KMS-11 (cell line): Measurements from ENCODE around the gene LOXL3.
A peak's percentile ranks its signal among the peaks of the same experiment; 100 is the strongest.

Experiments used
- H2AFZ ChIP-seq: fragments of 200-600 bp; sonication (generic); 2 replicates; pipeline ENCODE4 v1.6.1; 2016; ENCODE audit warnings: antibody characterized with exemption, mixed run types, low read depth
- H3K27ac ChIP-seq: fragments of 200-600 bp; sonication (generic); 2 replicates; pipeline ENCODE4 v1.6.1; 2016; ENCODE audit warnings: mild to moderate bottlenecking, mixed run types
- H3K27me3 ChIP-seq: fragments of 200-600 bp; sonication (generic); 2 replicates; pipeline ENCODE4 v1.6.1; 2017; ENCODE audit warnings: mild to moderate bottlenecking, low read depth, mixed run types, moderate library complexity; ENCODE audit not compliant: insufficient read depth
- H3K36me3 ChIP-seq: fragments of 200-600 bp; sonication (generic); 2 replicates; pipeline ENCODE4 v1.6.1; 2017; ENCODE audit warnings: mild to moderate bottlenecking, mixed run types; ENCODE audit not compliant: insufficient read depth
- H3K4me1 ChIP-seq: fragments of 200-600 bp; sonication (generic); 2 replicates; pipeline ENCODE4 v1.6.1; 2016; ENCODE audit warnings: mild to moderate bottlenecking, low read depth, mixed run types; ENCODE audit not compliant: poor library complexity, severe bottlenecking
- H3K4me2 ChIP-seq: fragments of 200-600 bp; sonication (generic); 2 replicates; pipeline ENCODE4 v1.7.0; 2016; ENCODE audit warnings: mild to moderate bottlenecking, mixed run types
- H3K4me3 ChIP-seq: fragments of 200-600 bp; sonication (generic); IDR thresholded peaks from 2 replicates; pipeline ENCODE4 v1.6.1; 2017; ENCODE audit warnings: low read depth, low read length, mixed read lengths; ENCODE audit not compliant: insufficient read depth
- H3K79me2 ChIP-seq: fragments of 200-600 bp; sonication (generic); 2 replicates; pipeline ENCODE4 v1.6.1; 2016; ENCODE audit warnings: low read depth, mixed run types; ENCODE audit not compliant: insufficient read depth
- H3K9ac ChIP-seq: fragments of 200-600 bp; sonication (generic); 2 replicates; pipeline ENCODE4 v1.6.1; 2016; ENCODE audit warnings: mild to moderate bottlenecking, mixed run types
- H4K20me1 ChIP-seq: fragments of 200-600 bp; sonication (generic); 2 replicates; pipeline ENCODE4 v1.6.1; 2016; ENCODE audit warnings: mild to moderate bottlenecking, mixed run types; ENCODE audit not compliant: insufficient read depth
- TF ChIP-seq, protein P1 (sequence below): fragments of 200-600 bp; sonication (generic); conservative IDR thresholded peaks from 2 replicates; pipeline ENCODE4 v1.6.1; 2017; ENCODE audit warnings: low read depth, mild to moderate bottlenecking, antibody characterized with exemption, low read length, moderate library complexity, mixed read lengths

The LOXL3 gene

GRCh38 chr2:74587664-74588277 lies 34.0 kb upstream of the LOXL3 start:
- TF ChIP-seq, protein P1, sequence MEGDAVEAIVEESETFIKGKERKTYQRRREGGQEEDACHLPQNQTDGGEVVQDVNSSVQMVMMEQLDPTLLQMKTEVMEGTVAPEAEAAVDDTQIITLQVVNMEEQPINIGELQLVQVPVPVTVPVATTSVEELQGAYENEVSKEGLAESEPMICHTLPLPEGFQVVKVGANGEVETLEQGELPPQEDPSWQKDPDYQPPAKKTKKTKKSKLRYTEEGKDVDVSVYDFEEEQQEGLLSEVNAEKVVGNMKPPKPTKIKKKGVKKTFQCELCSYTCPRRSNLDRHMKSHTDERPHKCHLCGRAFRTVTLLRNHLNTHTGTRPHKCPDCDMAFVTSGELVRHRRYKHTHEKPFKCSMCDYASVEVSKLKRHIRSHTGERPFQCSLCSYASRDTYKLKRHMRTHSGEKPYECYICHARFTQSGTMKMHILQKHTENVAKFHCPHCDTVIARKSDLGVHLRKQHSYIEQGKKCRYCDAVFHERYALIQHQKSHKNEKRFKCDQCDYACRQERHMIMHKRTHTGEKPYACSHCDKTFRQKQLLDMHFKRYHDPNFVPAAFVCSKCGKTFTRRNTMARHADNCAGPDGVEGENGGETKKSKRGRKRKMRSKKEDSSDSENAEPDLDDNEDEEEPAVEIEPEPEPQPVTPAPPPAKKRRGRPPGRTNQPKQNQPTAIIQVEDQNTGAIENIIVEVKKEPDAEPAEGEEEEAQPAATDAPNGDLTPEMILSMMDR, result peak; percentile 76
- no peaks in the 10 kb centered on the region for H3K79me2 ChIP-seq
- no peak overlapping the region for H3K4me2 ChIP-seq
- peaks cover 12% of the 10 kb centered on the region for H3K4me1 ChIP-seq
- H4K20me1 ChIP-seq, result no peaks in the 10 kb centered on the region
- no peak overlapping the region for H3K9ac ChIP-seq
- no peak overlapping the region for H3K27ac ChIP-seq
- peak overlapping the region; percentile 13; the same call in 1 of the 2 replicates for H2AFZ ChIP-seq
- no peak overlapping the region for H3K4me3 ChIP-seq
- H3K27me3 ChIP-seq, result no peaks in the 10 kb centered on the region
- no peaks in the 10 kb centered on the region for H3K36me3 ChIP-seq

- Histone ChIP-seq H3K9ac (no peak overlapping the region), H3K4me1 (peaks cover 12% of the 10 kb centered on the region), H3K27ac (no peak overlapping the region), H3K4me3 (no peak overlapping the region), H4K20me1 (no peaks in the 10 kb centered on the region), H2AFZ (peak overlapping the region; percentile 57; the same call in 1 of the 2 replicates), H3K4me2 (peak overlapping the region; percentile 52), H3K79me2 (no peaks in the 10 kb centered on the region), H3K27me3 (no peaks in the 10 kb centered on the region), H3K36me3 (no peaks in the 10 kb centered on the region)
- TF ChIP-seq, protein P1, result no peak
Observed at GRCh38 chr2:74585406-74586185, 31.9 kb upstream of the LOXL3 start.

GRCh38 chr2:74584088-74584645 lies 30.4 kb upstream of the LOXL3 start:
- Histone ChIP-seq H4K20me1 (no peaks in the 10 kb centered on the region), H3K4me3 (no peak overlapping the region), H3K4me2 (no peak overlapping the region), H3K4me1 (peaks cover 12% of the 10 kb centered on the region), H3K36me3 (no peaks in the 10 kb centered on the region), H3K27ac (no peak overlapping the region), H3K27me3 (no peaks in the 10 kb centered on the region), H3K79me2 (no peaks in the 10 kb centered on the region), H2AFZ (no peak overlapping the region), H3K9ac (no peak overlapping the region)
- TF ChIP-seq, protein P1, result no peak

DNA sequence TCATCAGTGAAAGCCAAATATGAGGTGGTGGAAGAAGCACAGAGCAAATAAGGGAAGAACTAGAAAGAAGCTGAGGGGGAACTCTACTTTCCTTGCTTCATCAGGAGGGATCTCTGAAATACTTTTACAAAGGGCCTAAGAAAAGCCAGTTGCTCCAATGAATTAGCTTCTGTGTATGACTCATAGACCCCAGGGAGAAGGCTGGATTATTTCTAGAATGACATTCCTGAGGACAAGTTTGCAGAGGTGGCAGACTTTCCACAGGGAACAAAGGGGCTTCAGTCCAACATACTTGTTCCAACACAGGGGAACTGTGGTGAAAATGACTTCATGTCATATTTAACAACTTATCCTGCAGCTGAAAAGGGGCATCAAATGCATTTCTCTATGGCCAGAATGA lies 29.8 kb upstream of the LOXL3 start:
- H3K36me3 ChIP-seq, result no peaks in the 10 kb centered on the region
- H3K4me1 ChIP-seq, result peaks cover 12% of the 10 kb centered on the region
- H2AFZ ChIP-seq, result no peak overlapping the region
- no peak overlapping the region for H3K9ac ChIP-seq
- no peak overlapping the region for H3K27ac ChIP-seq
- H3K27me3 ChIP-seq, result no peaks in the 10 kb centered on the region
- no peak overlapping the region for H3K4me3 ChIP-seq
- TF ChIP-seq, protein P1, result no peak
- no peaks in the 10 kb centered on the region for H4K20me1 ChIP-seq
- H3K79me2 ChIP-seq, result no peaks in the 10 kb centered on the region
- no peak overlapping the region for H3K4me2 ChIP-seq
